Neutrophil (primary cell): ENCODE results near the gene TNK2.
"Not testable (repeated sequence)": the region's sequence is repeated elsewhere in the genome, so short reads cannot be mapped to it uniquely, and the experiment has no call there.

ENCODE experiments used
- H3K27ac ChIP-seq: fragments of 200-600 bp; sonication (generic); 2 replicates; pipeline ENCODE4 v1.5.1; 2016; ENCODE audit warnings: mild to moderate bottlenecking, moderate library complexity
- H3K27me3 ChIP-seq: fragments of 200-600 bp; sonication (generic); 2 replicates; pipeline ENCODE4 v1.6.0; 2016; ENCODE audit warnings: mild to moderate bottlenecking
- H3K36me3 ChIP-seq: fragments of 200-600 bp; sonication (generic); 2 replicates; pipeline ENCODE4 v1.5.1; 2017
- H3K4me1 ChIP-seq, 2 experiments: fragments of 200-600 bp in 1 of 2; sonication (generic) in 1 of 2; 1 replicate in 1 of 2; 2 replicates in 1 of 2; pipeline versions ENCODE4 v1.5.1 to v1.6.1; 2013 to 2016; ENCODE audit warnings: low read depth in 1 of 2, low read length in 1 of 2, mild to moderate bottlenecking in 1 of 2, moderate library complexity in 1 of 2; ENCODE audit not compliant: control insufficient read depth in 1 of 2, insufficient read depth in 1 of 2
- H3K4me3 ChIP-seq, 2 experiments: fragments of 200-600 bp in 1 of 2; sonication (generic) in 1 of 2; 1 replicate in 1 of 2; 2 replicates in 1 of 2; pipeline ENCODE4 v1.5.1; 2013 to 2016; ENCODE audit warnings: low read depth in 1 of 2, low read length in 1 of 2, mild to moderate bottlenecking in 1 of 2, moderate library complexity in 1 of 2
- H3K9me3 ChIP-seq: fragments of 200-600 bp; sonication (generic); 2 replicates; pipeline ENCODE4 v1.5.1; 2016
- CTCF ChIP-seq: fragments of 200-600 bp; sonication (generic); IDR thresholded peaks from 2 replicates; pipeline ENCODE4 v1.5.1; 2016; ENCODE audit warnings: antibody characterized with exemption

The TNK2 gene

GRCh38 chr3:195818301-195818700 is 90.0 kb downstream of the TNK2 start:
- no peaks in the 10 kb centered on the region for H3K27me3 ChIP-seq
- H3K4me1 ChIP-seq: no peaks in the 10 kb centered on the region
- no peaks in the 10 kb centered on the region for H3K36me3 ChIP-seq
- no peak overlapping the region for H3K27ac ChIP-seq
- H3K9me3 ChIP-seq: no peaks in the 10 kb centered on the region
- TF ChIP-seq CTCF: no peak
- H3K4me3 ChIP-seq: no peak overlapping the region

- Histone ChIP-seq H3K4me3 (no peak overlapping the region), H3K27me3 (no peaks in the 10 kb centered on the region), H3K4me1 (no peaks in the 10 kb centered on the region), H3K36me3 (no peaks in the 10 kb centered on the region), H3K9me3 (no peaks in the 10 kb centered on the region), H3K27ac (no peak overlapping the region)
- TF ChIP-seq CTCF: no peak
Observed at GRCh38 chr3:195817578-195818135, 90.7 kb downstream of the TNK2 start.

GRCh38 chr3:195816276-195816913 is 92.0 kb downstream of the TNK2 start:
- not testable (repeated sequence) for H3K4me1 ChIP-seq, H3K4me3 ChIP-seq, H3K36me3 ChIP-seq, H3K27ac ChIP-seq, H3K9me3 ChIP-seq, H3K27me3 ChIP-seq

GRCh38 chr3:195815169-195815771 is 93.1 kb downstream of the TNK2 start:
- Histone ChIP-seq H3K4me1 (no peaks in the 10 kb centered on the region), H3K4me3 (no peak overlapping the region), H3K27ac (no peak overlapping the region), H3K9me3 (no peaks in the 10 kb centered on the region), H3K36me3 (no peaks in the 10 kb centered on the region), H3K27me3 (no peaks in the 10 kb centered on the region)
- no peak for TF ChIP-seq CTCF

GRCh38 chr3:195813916-195814640 is 94.3 kb downstream of the TNK2 start:
- Histone ChIP-seq H3K27ac (no peak overlapping the region), H3K9me3 (no peaks in the 10 kb centered on the region), H3K27me3 (no peaks in the 10 kb centered on the region), H3K4me1 (no peaks in the 10 kb centered on the region), H3K4me3 (no peak overlapping the region), H3K36me3 (no peaks in the 10 kb centered on the region)
- no peak for TF ChIP-seq CTCF
